AG04449 (cell line): Measurements from ENCODE around the gene ATF6B.

ENCODE experiments used
- CTCF ChIA-PET: fragments of 350-600 bp; formaldehyde crosslinking; extraction: SDS; loops from one replicate; lab custom pipeline; 2021; ENCODE audit warnings: antibody characterized with exemption; lab: Yijun Ruan, JAX
- POLR2A ChIA-PET: fragments of 400-600, 350-600 bp; formaldehyde crosslinking; extraction: SDS; loops from one replicate; lab custom pipeline; 2020; ENCODE audit warnings: antibody characterized with exemption, inconsistent platforms; lab: Yijun Ruan, JAX
- DNase-seq: peaks from one replicate; pipeline ENCODE4 v3.0.0-alpha.2; 2010; ENCODE audit warnings: low read depth, low spot score
- H3K4me3 ChIP-seq: 2 replicates; pipeline ENCODE4 v1.5.1; 2011; ENCODE audit warnings: low read depth, mild to moderate bottlenecking, control low read depth, low read length
- TF ChIP-seq, protein P1 (sequence below): IDR thresholded peaks from one replicate; pipeline ENCODE4 v1.5.1; 2011; ENCODE audit warnings: mild to moderate bottlenecking, moderate library complexity, low read length, control low read depth, inconsistent platforms; ENCODE audit not compliant: insufficient read depth; ENCODE audit errors: missing control alignments

Gene ATF6B

DNA sequence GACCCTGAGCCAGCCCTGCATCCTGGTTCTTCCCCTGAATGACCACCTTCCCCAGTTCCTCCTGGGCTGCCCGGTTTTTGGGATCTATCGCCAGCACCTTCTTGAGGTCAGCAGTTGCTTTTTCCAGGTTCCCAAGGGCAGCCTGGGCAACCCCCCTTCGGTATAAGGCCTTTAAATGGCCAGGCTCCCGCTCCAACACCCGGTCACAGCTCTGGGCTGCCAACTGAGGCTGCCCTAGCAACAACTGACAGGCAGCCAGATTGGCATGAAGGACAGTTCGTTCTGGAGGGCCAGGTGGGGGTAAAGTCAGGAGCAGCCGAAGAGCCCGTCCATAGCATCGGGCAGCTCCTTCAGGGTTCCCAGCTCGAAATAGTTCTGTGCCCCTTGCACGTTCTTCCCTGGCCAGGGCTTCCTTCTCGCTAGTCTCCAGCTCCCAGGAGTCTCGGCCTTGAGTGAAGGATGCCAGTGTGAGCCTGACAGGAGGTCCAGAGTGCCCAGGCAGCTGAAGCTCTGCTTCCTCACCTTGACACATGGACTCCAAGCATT is 778 bp upstream of the ATF6B start:
- CTCF ChIA-PET = interaction anchor here (1.0 to 7.5 kb wide), 8 partner anchors 11 to 116 kb away, joined by 3 to 111 read pairs (median 6); partner anchors contain the start of gene PRRT1
- H3K4me3 ChIP-seq = peak overlapping the region; percentile 71

DNA sequence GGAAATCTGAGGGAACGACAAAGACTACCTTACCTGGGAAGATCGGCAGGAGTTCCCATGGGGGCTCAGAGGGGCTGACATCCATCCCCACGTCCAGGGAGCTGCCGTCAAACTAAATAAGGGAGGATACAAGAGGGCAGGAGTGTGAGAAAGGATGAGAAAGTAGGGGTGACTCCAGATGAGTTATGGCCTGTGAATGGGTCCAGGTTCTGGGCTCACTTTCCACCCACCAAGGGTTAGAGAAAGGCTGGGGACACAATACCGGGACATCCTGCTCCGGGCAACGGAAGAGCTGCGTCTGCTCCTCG is 683 bp downstream of the ATF6B start:
- H3K4me3 ChIP-seq = peak overlapping the region; percentile 97
- TF ChIP-seq, protein P1, sequence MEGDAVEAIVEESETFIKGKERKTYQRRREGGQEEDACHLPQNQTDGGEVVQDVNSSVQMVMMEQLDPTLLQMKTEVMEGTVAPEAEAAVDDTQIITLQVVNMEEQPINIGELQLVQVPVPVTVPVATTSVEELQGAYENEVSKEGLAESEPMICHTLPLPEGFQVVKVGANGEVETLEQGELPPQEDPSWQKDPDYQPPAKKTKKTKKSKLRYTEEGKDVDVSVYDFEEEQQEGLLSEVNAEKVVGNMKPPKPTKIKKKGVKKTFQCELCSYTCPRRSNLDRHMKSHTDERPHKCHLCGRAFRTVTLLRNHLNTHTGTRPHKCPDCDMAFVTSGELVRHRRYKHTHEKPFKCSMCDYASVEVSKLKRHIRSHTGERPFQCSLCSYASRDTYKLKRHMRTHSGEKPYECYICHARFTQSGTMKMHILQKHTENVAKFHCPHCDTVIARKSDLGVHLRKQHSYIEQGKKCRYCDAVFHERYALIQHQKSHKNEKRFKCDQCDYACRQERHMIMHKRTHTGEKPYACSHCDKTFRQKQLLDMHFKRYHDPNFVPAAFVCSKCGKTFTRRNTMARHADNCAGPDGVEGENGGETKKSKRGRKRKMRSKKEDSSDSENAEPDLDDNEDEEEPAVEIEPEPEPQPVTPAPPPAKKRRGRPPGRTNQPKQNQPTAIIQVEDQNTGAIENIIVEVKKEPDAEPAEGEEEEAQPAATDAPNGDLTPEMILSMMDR = no peak
- CTCF ChIA-PET = interaction anchor here (0.9 to 7.5 kb wide), 7 partner anchors 10 to 68 kb away, joined by 3 to 111 read pairs (median 4); partner anchors contain the start of gene PRRT1
- POLR2A ChIA-PET = interaction anchor here (1.6 to 3.1 kb wide), 2 partner anchors 13 to 156 kb away, joined by 5 to 12 read pairs; partner anchors contain the start of gene DXO
- DNase-seq = no peak

More for the DNA sequence above, 778 bp upstream of the ATF6B start:
- DNase-seq = no peak
- POLR2A ChIA-PET = interaction anchor here (0.6 to 3.1 kb wide), 4 partner anchors 14 to 314 kb away, joined by 3 to 12 read pairs (median 4); partner anchors contain the start of genes DXO, HSPA1A and HSPA1L
- TF ChIP-seq, protein P1 = no peak

DNA sequence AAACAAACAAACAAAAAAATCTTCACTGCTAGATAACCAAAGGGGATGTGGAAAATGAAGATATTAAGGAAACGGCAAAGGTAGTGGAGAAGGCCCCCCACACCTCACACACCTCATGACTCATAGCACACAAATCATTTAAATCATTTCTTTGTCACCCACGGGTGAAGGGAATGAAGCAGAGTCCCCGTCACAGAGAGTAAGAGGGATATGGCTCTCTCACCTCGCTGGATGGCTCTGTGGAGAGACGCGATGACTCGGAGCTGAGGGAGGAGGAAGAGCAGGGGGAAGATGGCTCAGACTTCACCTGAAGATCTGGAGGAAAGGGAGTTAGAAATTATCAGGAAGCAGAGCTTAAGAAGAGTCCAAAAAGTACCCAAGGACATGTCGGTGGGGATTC is 1.2 kb downstream of the ATF6B start:
- TF ChIP-seq, protein P1 = no peak
- no peak for DNase-seq
- ChIA-PET CTCF (interaction anchor here (0.9 to 7.5 kb wide), 5 partner anchors 9 to 68 kb away, joined by 3 to 111 read pairs (median 14); partner anchors contain the start of gene PRRT1), POLR2A (no interaction called here)
- peak overlapping the region; percentile 97 for H3K4me3 ChIP-seq

DNA sequence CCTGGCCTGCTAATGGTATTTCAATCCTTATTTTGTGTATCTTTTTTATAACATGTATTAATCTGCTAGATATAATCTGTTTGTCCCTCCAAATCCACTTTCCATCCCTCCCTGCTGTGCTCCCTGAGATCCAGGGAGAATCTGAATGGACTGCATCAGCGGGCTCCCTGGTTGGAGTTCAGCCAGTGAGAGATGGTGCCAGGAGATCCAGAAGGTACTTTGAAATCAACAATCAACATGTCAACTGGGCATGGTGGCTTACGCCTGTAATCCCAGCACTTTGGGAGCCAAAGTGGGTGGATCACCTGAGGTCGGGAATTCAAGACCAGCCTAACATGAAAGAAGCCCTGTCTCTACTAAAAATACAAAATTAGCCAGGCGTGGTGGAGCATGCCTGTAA is 4.4 kb downstream of the ATF6B start:
- no peak for DNase-seq
- no peak overlapping the region for H3K4me3 ChIP-seq
- CTCF ChIA-PET = interaction anchor here (1.0 to 3.5 kb wide), 2 partner anchors 71 to 76 kb away, joined by 4 to 11 read pairs; no protein-coding TSS in a partner anchor
- TF ChIP-seq, protein P1 = no peak
- POLR2A ChIA-PET = no interaction called here

DNA sequence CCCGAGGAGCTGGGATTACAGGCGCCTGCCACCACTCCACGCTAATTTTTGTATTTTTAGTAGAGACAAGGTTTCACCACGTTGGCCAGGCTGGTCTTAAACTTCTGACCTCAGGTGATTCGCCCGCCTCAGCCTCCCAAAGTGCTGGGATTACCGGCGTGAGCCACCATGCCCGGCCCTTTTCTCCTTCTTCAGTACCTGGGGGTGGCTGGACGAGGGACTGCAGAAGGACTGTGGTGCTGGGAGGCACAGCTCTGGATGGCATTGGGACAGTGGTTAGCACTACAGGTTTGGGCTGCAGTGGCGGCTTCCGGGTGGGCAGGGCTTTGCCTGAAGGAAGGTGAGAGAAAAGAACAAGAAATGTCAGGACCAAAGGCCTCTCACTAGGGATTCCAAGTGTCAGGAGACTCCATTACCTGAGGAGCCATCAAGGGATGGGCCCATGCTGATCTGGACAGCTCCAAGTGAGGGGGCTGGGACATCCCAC is 7.4 kb downstream of the ATF6B start:
- CTCF ChIA-PET = interaction anchor here (0.7 to 5.9 kb wide), 6 partner anchors 10 to 73 kb away, joined by 3 to 62 read pairs (median 4); partner anchors contain the start of genes FKBPL and GPSM3
- no peak overlapping the region for H3K4me3 ChIP-seq
- TF ChIP-seq, protein P1 = no peak
- DNase-seq = no peak
- POLR2A ChIA-PET = no interaction called here

DNA sequence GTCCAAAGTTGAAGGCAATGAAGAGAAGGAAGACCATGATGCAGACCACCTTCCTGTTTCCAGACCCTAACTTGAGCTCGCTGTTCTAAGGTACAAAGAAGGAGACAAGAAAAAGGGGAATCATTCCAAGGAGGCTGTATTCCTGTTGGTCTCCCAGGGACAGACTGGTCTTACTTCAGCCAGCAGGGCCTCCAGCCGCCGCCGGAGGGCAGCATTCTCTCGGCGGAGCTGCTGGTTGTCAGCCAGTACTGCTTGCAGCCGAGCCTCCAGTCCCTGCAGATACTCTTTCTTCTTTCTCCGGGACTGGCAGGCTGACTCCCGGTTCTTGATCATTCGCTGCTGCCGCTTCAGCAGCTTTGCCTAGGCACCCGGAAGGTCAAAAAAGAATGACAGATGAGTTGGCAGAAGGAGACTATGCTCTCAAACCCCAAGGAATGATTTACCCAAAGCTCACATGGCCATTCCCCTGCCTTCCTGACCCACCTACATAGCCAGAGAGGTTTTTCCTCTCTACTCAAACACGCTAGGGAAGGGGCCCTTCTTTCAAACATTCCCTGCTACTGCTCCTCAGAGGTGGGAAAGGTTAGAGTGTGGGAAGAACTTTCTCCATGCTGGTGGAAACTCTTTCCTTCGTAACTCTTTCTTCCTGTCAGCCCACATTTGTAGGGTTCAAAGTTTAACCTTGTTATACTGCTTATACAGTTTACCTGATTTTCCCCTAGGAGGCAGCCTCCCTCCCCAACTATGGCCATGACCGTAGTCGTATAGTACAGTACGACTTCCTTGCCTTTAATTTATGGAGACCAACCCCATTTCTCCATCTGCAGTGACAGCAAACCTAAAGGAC is 9.0 kb downstream of the ATF6B start:
- CTCF ChIA-PET = interaction anchor here (0.7 to 5.9 kb wide), 39 partner anchors 8 to 280 kb away, joined by 3 to 111 read pairs (median 6); partner anchors contain the start of genes AGPAT1, ATF6B, EGFL8 and FKBPL

More for the DNA sequence above, 9.0 kb downstream of the ATF6B start:
- POLR2A ChIA-PET = no interaction called here
- TF ChIP-seq, protein P1 = peak; percentile 97
- H3K4me3 ChIP-seq = no peak overlapping the region
- no peak for DNase-seq
